Testis (tissue), 3 donors: ENCODE data around the gene POLR2C. TPM values are rescaled to one million over a fixed set of nuclear protein-coding genes. Genes with fewer than 3 reads are reported as not detected.

ENCODE experiments used
- DNase-seq: peaks from one replicate; pipeline ENCODE4 v3.0.0-alpha.2; 2019
- H3K27ac ChIP-seq, 2 donors: fragments of 200-600 bp; sonication (generic); one replicate each; pipeline ENCODE4 v1.5.1; 2019
- H3K27me3 ChIP-seq: fragments of 200-600 bp; sonication (generic); one replicate; pipeline ENCODE4 v1.5.1; 2019
- H3K36me3 ChIP-seq: fragments of 200-600 bp; sonication (generic); one replicate; pipeline ENCODE4 v1.5.1; 2017; ENCODE audit warnings: low read depth; ENCODE audit errors: missing control alignments
- H3K4me1 ChIP-seq: fragments of 200-600 bp; sonication (generic); one replicate; pipeline ENCODE4 v1.5.1; 2019
- H3K4me3 ChIP-seq, 2 donors: fragments of 200-600 bp; sonication (generic); one replicate each; pipeline ENCODE4 v1.5.1; 2017 to 2019
- H3K9me3 ChIP-seq: fragments of 200-600 bp; sonication (generic); one replicate; pipeline ENCODE4 v1.5.1; 2017
- POLR2A ChIP-seq: fragments of 450-650 bp; IDR thresholded peaks from one replicate; pipeline ENCODE4 v1.6.1; 2017; ENCODE audit warnings: antibody characterized with exemption, mild to moderate bottlenecking, moderate library complexity
- WGBS, 2 donors: methylation state at CpG; one replicate each; pipeline ENCODE4 v1.1.5; 2018; 5-methylcytosine and 5-hydroxymethylcytosine counted together
- intact Hi-C: fragments of 100-400 bp; cut with DNase I; formaldehyde crosslinking; loops from one replicate; pipeline ENCODE4 v1.15.1; 2023; ENCODE audit warnings: low total_unique reads
- polyA plus RNA-seq: library from polyadenylated mRNA; stranded (reverse); fragments of 350-450 nt; fragmentation: Illumina TruSeq; extraction: RNeasy Lipid Tissue Mini Kit (QIAGEN cat#74804); gene quantifications from one replicate; pipeline ENCODE4 v1.2.3, GENCODE V29; 2014; ENCODE audit warnings: low read depth, low replicate concordance; ENCODE audit not compliant: insufficient read depth
- total RNA-seq, 2 donors: library from RNA; depleted of rRNA; stranded (reverse); fragments of >200 nt; gene quantifications; one replicate each; pipeline ENCODE4 v1.2.3, GENCODE V29; 2016
- TF ChIP-seq, protein P1 (sequence below), 3 experiments: fragments of 450-650 bp in 2 of 3; fragments of 200-600 bp in 1 of 3; sonication (generic) in 1 of 3; IDR thresholded peaks; one replicate each; pipeline ENCODE4 v1.5.1; 2016 to 2019; ENCODE audit warnings: antibody characterized with exemption in 3 of 3, mild to moderate bottlenecking in 2 of 3, moderate library complexity in 1 of 3

POLR2C gene
- total and polyA plus RNA-seq, 3 donors from 2014 or later, result 65.0 to 102 (median 88.7) TPM

DNA sequence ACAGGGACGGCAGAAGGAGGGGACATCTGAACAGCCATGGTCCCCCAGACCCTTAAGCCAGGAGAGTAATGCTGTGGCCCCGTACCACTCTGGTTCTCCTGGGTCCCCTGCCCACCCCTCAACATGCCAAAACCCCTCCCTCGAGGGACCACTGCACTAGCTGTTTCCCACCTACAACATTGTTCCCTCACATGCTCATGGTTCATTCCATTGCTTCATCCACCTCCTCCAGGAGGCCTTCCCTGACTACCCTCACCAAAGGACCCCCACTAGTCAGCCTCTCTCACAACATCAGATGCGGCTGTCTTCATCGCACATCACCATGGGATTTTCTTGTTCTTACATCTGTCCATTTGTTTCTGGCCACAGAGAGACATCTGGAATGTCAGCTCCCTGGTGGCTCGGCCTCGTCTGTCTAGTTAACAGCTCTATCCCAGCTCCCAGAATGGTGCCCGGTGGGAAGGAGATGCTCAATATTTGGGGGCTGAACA, 22.1 kb downstream of the POLR2C start:
- intact Hi-C loops, result no loop called here
- Histone ChIP-seq H3K27me3 (no peaks in the 10 kb centered on the region), H3K36me3 (no peaks in the 10 kb centered on the region), H3K9me3 (no peaks in the 10 kb centered on the region), H3K4me1 (peaks cover 25% of the 10 kb centered on the region), H3K27ac (no peak overlapping the region), H3K4me3 (no peak overlapping the region)
- TF ChIP-seq POLR2A, result no peak
- TF ChIP-seq, protein P1, sequence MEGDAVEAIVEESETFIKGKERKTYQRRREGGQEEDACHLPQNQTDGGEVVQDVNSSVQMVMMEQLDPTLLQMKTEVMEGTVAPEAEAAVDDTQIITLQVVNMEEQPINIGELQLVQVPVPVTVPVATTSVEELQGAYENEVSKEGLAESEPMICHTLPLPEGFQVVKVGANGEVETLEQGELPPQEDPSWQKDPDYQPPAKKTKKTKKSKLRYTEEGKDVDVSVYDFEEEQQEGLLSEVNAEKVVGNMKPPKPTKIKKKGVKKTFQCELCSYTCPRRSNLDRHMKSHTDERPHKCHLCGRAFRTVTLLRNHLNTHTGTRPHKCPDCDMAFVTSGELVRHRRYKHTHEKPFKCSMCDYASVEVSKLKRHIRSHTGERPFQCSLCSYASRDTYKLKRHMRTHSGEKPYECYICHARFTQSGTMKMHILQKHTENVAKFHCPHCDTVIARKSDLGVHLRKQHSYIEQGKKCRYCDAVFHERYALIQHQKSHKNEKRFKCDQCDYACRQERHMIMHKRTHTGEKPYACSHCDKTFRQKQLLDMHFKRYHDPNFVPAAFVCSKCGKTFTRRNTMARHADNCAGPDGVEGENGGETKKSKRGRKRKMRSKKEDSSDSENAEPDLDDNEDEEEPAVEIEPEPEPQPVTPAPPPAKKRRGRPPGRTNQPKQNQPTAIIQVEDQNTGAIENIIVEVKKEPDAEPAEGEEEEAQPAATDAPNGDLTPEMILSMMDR (IDR thresholded peaks at IDR 0.05), result no peak
- no peak for DNase-seq
- 87 to 92% methylated on average over 8 of the region's 8 CpGs for WGBS, 2 donors

- Histone ChIP-seq H3K4me3 (peak overlapping the region; percentile 65 to 72), H3K9me3 (no peaks in the 10 kb centered on the region), H3K27me3 (no peaks in the 10 kb centered on the region), H3K27ac (peak overlapping the region; percentile 4 to 59), H3K4me1 (peaks cover 17% of the 10 kb centered on the region), H3K36me3 (no peaks in the 10 kb centered on the region)
- DNase-seq, result no peak
- 16 to 58% methylated on average over 3 to 14 of the region's 14 CpGs for WGBS, 2 donors
- TF ChIP-seq POLR2A, result no peak
- TF ChIP-seq, protein P1 (IDR thresholded peaks at IDR 0.05), result no peak
- intact Hi-C loops, result no loop called here
Observed at GRCh38 chr16:57485091-57485915, 22.8 kb downstream of the POLR2C start.

GRCh38 chr16:57485916-57486857, 23.7 kb downstream of the POLR2C start, which contains the start of gene DOK4:
DOK4 (minus strand) TSS chr16:57486493; CDS start chr16:57479507, 6,986 bp downstream.
- peak; percentile 86 for DNase-seq

More at GRCh38 chr16:57485916-57486857, 23.7 kb downstream of the POLR2C start, which contains the start of gene DOK4:
- WGBS, 2 donors, result 1% methylated on average over 14 to 70 of the region's 73 CpGs
- Histone ChIP-seq H3K4me1 (peaks cover 12% of the 10 kb centered on the region), H3K27ac (peak within 1 kb of the TSS; percentile 4 to 59), H3K36me3 (no peaks in the 10 kb centered on the region), H3K27me3 (no peaks in the 10 kb centered on the region), H3K9me3 (no peaks in the 10 kb centered on the region), H3K4me3 (peak within 1 kb of the TSS; percentile 65 to 72)
- no peak for TF ChIP-seq POLR2A
- TF ChIP-seq, protein P1 (IDR thresholded peaks at IDR 0.05), result no peak
- intact Hi-C loops, result no loop called here
